ENCODE data around the gene ELAVL2.

The ELAVL2 gene

GRCh38 chr9:23662320-23662719 lies 163.7 kb downstream of the ELAVL2 start:
- DNase-seq (ENCODE audit: low read depth in 2 of 2): no peak

- DNase-seq (ENCODE audit: low read depth in 2 of 2): no peak
These were observed 166.6 kb downstream of the ELAVL2 start for GRCh38 chr9:23659346-23660006.

GRCh38 chr9:23658376-23659258 lies 167.4 kb downstream of the ELAVL2 start:
- DNase-seq (ENCODE audit: low read depth in 2 of 2): no peak

GRCh38 chr9:23651051-23651450 lies 175.0 kb downstream of the ELAVL2 start:
- DNase-seq (ENCODE audit: low read depth in 2 of 2): no peak

- no peak for DNase-seq (ENCODE audit: low read depth in 2 of 2)
These were observed 177.4 kb downstream of the ELAVL2 start for GRCh38 chr9:23648651-23649050.

- DNase-seq (ENCODE audit: low read depth in 2 of 2): no peak
These were observed 181.1 kb downstream of the ELAVL2 start for GRCh38 chr9:23644896-23645295.

- no peak for DNase-seq (ENCODE audit: low read depth in 2 of 2)
These were observed 181.7 kb downstream of the ELAVL2 start for GRCh38 chr9:23644326-23644725.

- DNase-seq (ENCODE audit: low read depth in 2 of 2): no peak
These were observed 182.3 kb downstream of the ELAVL2 start for GRCh38 chr9:23643656-23644258.
